Activated T-cell treated with anti-CD3 and anti-CD28 coated beads for 48 hours (primary cell): ENCODE data around the gene SLAIN1.
"Not testable (repeated sequence)": the region's sequence is repeated elsewhere in the genome, so short reads cannot be mapped to it uniquely, and the experiment has no call there.

Experiments used
- DNase-seq: peaks from one replicate; pipeline ENCODE4 v3.0.0-alpha.2; 2020; ENCODE audit warnings: low read depth

Gene SLAIN1

GRCh38 chr13:77697217-77698103 is at the start of gene SLAIN1:
TSS of gene SLAIN1 (plus strand) at chr13:77697687. CDS start at chr13:77697914, 227 bp downstream.
- peak; percentile 77 for DNase-seq

- no peak for DNase-seq
Observed at GRCh38 chr13:77650409-77650808, 47.1 kb upstream of the SLAIN1 start.

- no peak for DNase-seq
Observed at GRCh38 chr13:77653301-77653700, 44.2 kb upstream of the SLAIN1 start.

- DNase-seq = not testable (repeated sequence)
Observed at GRCh38 chr13:77660016-77660415, 37.5 kb upstream of the SLAIN1 start.

- DNase-seq = no peak
Observed at GRCh38 chr13:77660841-77661250, 36.6 kb upstream of the SLAIN1 start.

GRCh38 chr13:77662301-77662700 is 35.2 kb upstream of the SLAIN1 start:
- not testable (repeated sequence) for DNase-seq

- DNase-seq = not testable (repeated sequence)
Observed at GRCh38 chr13:77662831-77663230, 34.7 kb upstream of the SLAIN1 start.

- DNase-seq = no peak
Observed at GRCh38 chr13:77674852-77675251, 22.6 kb upstream of the SLAIN1 start.

GRCh38 chr13:77678691-77679235 is 18.7 kb upstream of the SLAIN1 start:
- no peak for DNase-seq

- no peak for DNase-seq
Observed at GRCh38 chr13:77687799-77688198, 9.7 kb upstream of the SLAIN1 start.

GRCh38 chr13:77691871-77692270 is 5.6 kb upstream of the SLAIN1 start:
- DNase-seq = no peak

- no peak for DNase-seq
Observed at GRCh38 chr13:77692746-77693448, 4.6 kb upstream of the SLAIN1 start.

- DNase-seq = no peak
Observed at GRCh38 chr13:77693449-77693940, 4.0 kb upstream of the SLAIN1 start.

- DNase-seq = no peak
Observed at GRCh38 chr13:77696006-77696878, 1.2 kb upstream of the SLAIN1 start.

GRCh38 chr13:77696879-77697216 is 639 bp upstream of the SLAIN1 start:
- DNase-seq = no peak

- DNase-seq = peak; percentile 26
Observed at GRCh38 chr13:77698201-77699058, 943 bp downstream of the SLAIN1 start.

GRCh38 chr13:77699059-77699680 is 1.7 kb downstream of the SLAIN1 start:
- no peak for DNase-seq

GRCh38 chr13:77701305-77701704 is 3.8 kb downstream of the SLAIN1 start:
- DNase-seq = no peak

GRCh38 chr13:77702366-77702765 is 4.9 kb downstream of the SLAIN1 start:
- no peak for DNase-seq

GRCh38 chr13:77703408-77703807 is 5.9 kb downstream of the SLAIN1 start:
- no peak for DNase-seq
